ENCODE data around the gene ACTR3.

Gene ACTR3

GRCh38 chr2:114006460-114006859 is 116.6 kb downstream of the ACTR3 start:
- DNase-seq: no peak

- DNase-seq: no peak
Measured at GRCh38 chr2:114007436-114007835, 117.5 kb downstream of the ACTR3 start.

GRCh38 chr2:114008720-114009119 is 118.8 kb downstream of the ACTR3 start:
- no peak for DNase-seq

GRCh38 chr2:114009205-114009944 is 119.5 kb downstream of the ACTR3 start:
- no peak for DNase-seq

GRCh38 chr2:114010001-114010400 is 120.1 kb downstream of the ACTR3 start:
- DNase-seq: no peak

GRCh38 chr2:114011713-114012112 is 121.8 kb downstream of the ACTR3 start:
- no peak for DNase-seq
